Stomach smooth muscle (tissue), 2 donors: ENCODE data around the gene GOLGA8M.
"Not testable (repeated sequence)": the region's sequence is repeated elsewhere in the genome, so short reads cannot be mapped to it uniquely, and the experiment has no call there.

Source experiments
- H3K27ac ChIP-seq: one replicate; pipeline ENCODE4 v1.7.0; 2013; ENCODE audit warnings: mild to moderate bottlenecking, low read length, inconsistent platforms
- H3K27me3 ChIP-seq, 2 donors: one replicate each; pipeline ENCODE4 v1.7.0; 2013; ENCODE audit warnings: low read length in 2 of 2; ENCODE audit not compliant: insufficient read depth in 2 of 2, control insufficient read depth in 1 of 2
- H3K36me3 ChIP-seq, 2 donors: one replicate each; pipeline ENCODE4 v1.7.0; 2013; ENCODE audit warnings: low read length in 2 of 2; ENCODE audit not compliant: control insufficient read depth in 2 of 2, insufficient read depth in 2 of 2
- H3K4me1 ChIP-seq: one replicate; pipeline ENCODE4 v1.7.0; 2013; ENCODE audit warnings: low read length; ENCODE audit not compliant: control insufficient read depth, insufficient read depth
- H3K4me3 ChIP-seq, 2 donors: one replicate each; pipeline ENCODE4 v1.7.0; 2013; ENCODE audit warnings: low read length in 2 of 2
- H3K9ac ChIP-seq, 2 donors: one replicate each; pipeline ENCODE4 v1.7.0; 2013; ENCODE audit warnings: low read length in 2 of 2, mild to moderate bottlenecking in 1 of 2
- H3K9me3 ChIP-seq, 2 donors: one replicate each; pipeline ENCODE4 v1.7.0; 2013; ENCODE audit warnings: low read length in 2 of 2; ENCODE audit not compliant: control insufficient read depth in 2 of 2
- donor health status: healthy.
- donor health status: Pancreatic carcinoma.

Gene GOLGA8M

DNA sequence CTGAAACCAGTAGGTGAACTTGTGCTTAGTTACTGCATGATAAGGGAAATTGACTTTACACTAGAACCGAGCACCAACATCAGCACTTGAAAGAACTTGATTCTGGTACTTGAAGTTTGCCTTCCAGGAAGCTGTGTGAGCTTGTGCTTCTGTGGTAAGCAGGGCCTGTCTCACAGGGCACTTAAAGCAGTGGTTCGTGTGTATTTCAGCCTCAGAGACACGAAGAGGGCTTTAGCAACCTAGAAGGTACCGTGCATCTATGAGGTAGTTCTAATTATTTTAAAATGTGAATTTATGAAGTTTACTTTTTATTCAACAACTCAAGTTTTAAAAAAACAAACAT is 56.2 kb downstream of the GOLGA8M start:
- not testable (repeated sequence) for H3K36me3 ChIP-seq

DNA sequence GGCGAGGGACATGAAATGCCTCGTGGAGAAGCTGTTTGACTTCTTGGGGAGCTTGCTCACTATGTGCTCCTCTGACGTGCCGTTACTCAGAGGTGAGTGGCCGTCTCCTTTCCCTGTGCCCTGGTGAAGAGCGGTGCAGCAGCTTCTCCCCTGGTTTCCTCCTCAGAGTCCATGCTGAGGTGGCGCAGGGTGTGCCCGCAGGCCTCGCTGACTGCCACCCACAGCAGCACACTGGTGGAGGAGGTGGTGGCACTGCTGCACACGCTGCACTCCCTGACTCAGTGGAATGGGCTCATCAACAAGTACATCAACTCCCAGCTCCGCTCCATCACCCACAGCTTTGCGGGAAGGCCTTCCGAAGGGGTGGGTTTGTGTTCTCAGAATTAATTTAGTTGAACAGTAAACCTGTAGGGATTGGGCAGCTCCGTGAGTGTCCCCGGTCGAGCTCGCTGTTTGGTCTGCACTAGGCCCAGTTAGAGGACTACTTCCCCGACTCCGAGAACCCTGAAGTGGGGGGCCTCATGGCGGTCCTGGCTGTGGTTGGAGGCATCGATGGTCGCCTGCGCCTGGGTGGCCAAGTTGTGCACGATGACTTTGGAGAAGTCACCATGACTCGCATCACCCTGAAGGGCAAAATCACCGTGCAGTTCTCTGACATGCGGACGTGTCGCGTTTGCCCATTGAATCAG is 56.7 kb downstream of the GOLGA8M start:
- not testable (repeated sequence) for H3K27me3 ChIP-seq, H3K9ac ChIP-seq, H3K4me3 ChIP-seq, H3K27ac ChIP-seq, H3K4me1 ChIP-seq, H3K9me3 ChIP-seq, H3K36me3 ChIP-seq

More for the DNA sequence above, 56.2 kb downstream of the GOLGA8M start:
- H3K27me3 ChIP-seq, H3K9me3 ChIP-seq, H3K4me1 ChIP-seq, H3K4me3 ChIP-seq, H3K9ac ChIP-seq, H3K27ac ChIP-seq: not testable (repeated sequence)

DNA sequence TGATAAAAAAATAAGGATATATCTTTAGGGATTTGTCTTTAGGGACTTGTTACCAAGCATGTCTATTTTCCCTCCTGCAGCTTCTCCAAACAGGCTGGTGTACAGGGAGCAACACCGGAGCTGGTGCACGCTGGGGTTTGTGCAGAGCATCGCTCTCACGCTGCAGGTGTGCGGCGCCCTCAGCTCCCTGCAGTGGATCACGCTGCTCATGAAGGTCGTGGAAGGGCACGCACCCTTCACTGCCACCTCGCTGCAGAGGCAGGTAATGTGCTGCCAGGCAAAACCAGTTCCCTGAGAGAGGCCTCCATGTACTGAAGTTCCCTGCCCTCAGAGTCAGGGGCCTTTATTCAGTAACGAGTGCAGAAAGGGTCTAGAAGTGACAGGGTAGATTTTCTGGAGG is 58.0 kb downstream of the GOLGA8M start:
- not testable (repeated sequence) for H3K4me3 ChIP-seq, H3K27ac ChIP-seq, H3K9ac ChIP-seq, H3K9me3 ChIP-seq, H3K27me3 ChIP-seq, H3K4me1 ChIP-seq, H3K36me3 ChIP-seq

DNA sequence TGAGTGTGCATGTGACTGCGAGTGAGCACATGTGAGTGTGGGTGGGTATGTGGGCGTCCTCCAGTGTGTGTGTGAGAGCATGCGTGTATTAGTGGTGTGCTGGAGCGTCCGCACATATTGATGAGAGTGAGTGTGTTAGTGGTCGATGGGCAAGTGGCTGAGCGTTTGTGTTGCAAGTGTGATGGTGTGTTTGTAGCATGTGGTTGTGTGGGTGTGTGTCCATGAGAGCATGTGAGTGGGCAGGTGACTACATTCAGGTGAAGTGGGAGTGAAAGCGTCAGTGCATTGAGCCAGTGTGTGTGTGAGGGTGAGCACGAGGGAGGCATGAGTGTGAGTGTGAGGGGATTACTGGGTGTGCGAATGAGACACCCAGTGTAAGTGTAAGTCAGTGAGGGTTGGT is 59.7 kb downstream of the GOLGA8M start:
- not testable (repeated sequence) for H3K27ac ChIP-seq, H3K4me1 ChIP-seq, H3K9ac ChIP-seq, H3K36me3 ChIP-seq, H3K27me3 ChIP-seq, H3K4me3 ChIP-seq, H3K9me3 ChIP-seq
